ENCODE measurements around the gene PAK6.

The PAK6 gene

DNA sequence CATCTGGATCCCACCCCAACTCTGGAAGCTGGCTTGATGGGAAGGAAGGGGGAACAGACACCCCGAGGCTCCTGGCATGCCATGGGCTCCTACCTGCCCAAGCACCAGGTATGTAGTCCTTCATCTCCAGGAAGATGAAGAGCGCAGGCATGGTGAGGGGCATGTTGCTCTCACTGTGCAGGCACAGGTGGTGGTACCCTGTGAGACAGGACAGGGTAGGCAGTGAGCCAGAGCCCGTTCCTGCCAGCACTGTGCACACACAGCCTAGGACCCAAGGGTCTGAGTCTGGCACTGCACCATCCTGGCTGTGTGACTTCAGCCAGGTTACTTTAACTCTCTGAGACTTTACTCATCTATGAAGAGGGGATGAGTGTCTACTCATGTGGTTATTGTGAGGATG is 53.4 kb downstream of the PAK6 start:
- TF ChIP-seq, protein P1, sequence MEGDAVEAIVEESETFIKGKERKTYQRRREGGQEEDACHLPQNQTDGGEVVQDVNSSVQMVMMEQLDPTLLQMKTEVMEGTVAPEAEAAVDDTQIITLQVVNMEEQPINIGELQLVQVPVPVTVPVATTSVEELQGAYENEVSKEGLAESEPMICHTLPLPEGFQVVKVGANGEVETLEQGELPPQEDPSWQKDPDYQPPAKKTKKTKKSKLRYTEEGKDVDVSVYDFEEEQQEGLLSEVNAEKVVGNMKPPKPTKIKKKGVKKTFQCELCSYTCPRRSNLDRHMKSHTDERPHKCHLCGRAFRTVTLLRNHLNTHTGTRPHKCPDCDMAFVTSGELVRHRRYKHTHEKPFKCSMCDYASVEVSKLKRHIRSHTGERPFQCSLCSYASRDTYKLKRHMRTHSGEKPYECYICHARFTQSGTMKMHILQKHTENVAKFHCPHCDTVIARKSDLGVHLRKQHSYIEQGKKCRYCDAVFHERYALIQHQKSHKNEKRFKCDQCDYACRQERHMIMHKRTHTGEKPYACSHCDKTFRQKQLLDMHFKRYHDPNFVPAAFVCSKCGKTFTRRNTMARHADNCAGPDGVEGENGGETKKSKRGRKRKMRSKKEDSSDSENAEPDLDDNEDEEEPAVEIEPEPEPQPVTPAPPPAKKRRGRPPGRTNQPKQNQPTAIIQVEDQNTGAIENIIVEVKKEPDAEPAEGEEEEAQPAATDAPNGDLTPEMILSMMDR (conservative IDR thresholded peaks at IDR 0.05; ENCODE audit: low read length): no peak
- no peak for DNase-seq (ENCODE audit: low read depth)
- H3K4me3 ChIP-seq (ENCODE audit: low read length): no peak overlapping the region

DNA sequence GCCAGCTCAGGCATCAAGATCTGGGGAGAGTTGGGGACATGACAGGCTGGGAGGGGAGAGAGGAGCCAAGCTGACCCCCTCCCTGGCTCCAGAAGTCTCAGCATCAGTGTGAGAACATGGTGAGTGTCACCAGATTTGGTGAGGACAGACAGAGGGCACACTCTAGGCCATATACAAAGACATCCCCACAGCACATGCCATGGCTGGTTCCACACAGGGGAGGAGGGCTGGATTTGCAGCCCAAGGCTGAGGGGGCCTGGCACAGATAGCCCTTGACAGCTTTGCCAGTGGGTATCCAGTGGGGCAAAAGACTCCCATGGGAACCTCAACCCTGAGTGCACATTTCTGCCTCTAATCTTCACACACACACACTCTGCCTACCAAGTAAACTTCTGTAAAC is 54.1 kb downstream of the PAK6 start:
- TF ChIP-seq, protein P1 (conservative IDR thresholded peaks at IDR 0.05; ENCODE audit: low read length): no peak
- DNase-seq (ENCODE audit: low read depth): no peak
- no peak overlapping the region for H3K4me3 ChIP-seq (ENCODE audit: low read length)

DNA sequence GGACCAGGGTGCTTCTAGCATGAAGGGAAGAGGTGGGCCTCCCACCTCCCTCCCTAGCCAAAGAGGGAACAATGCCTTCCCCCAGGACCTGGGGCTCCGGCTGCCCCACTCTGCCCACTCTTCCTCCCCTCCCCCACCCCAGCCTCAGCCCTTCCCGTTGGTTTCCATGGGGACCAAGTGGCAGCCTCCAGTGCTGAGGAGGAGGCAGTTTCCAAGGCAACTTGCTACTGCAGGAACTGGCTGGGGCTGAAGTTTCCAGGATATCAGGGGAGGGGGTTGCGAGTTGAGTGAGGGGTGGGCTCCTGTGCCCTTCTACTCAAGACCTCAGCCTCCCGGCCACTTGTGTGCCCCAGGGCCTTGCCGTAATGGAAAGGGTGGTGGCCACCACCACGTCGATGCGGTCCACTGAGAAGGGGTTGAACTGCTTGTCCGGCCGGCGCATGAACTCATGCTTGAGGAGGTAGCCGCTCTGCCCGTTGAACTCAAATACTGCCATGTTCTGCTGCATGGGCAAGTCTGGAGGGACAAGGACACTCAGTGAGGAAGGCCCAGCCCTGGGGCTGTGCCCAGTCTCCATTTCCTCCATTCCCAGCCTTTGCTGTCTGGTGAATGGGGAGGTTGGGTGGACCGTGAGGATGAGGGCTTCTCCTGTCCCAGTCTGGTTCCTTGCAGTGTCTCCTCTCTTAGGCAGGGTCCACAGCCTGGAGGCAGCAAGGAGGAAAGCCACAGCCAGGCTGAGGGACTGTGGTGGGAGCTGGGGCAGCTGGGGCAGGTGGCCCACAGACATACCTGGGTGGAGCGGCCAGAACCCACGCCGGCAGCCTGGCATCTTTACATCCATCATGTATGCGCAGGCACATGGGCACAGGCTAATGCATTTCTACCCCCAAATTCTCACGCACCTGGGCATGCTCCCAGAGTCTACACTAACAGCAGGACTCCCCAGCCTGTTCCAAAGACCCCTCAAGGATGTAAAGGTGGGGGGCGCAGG is 55.3 kb downstream of the PAK6 start:
- no peak for DNase-seq (ENCODE audit: low read depth)
- TF ChIP-seq, protein P1 (conservative IDR thresholded peaks at IDR 0.05; ENCODE audit: low read length): no peak
- H3K4me3 ChIP-seq (ENCODE audit: low read length): no peak overlapping the region

DNA sequence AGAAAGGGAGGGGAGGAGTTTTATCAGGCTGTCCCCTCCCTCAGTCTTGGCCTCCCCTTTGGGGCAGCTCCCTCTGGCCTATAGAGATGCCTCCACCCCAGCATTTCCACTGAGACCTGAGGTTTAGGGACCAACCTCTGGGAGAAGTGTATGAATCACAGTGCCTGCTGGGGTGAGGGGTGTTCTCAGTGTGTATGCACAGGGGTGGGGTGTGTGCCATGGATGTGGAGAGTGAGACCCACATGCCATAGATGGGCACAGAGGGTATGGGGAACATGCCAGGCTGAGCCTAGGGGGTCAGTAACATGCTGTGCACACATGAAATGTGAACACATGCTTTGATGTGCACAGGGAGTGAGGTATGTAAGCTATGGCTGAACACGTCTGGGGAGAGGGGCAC is 56.4 kb downstream of the PAK6 start:
- DNase-seq (ENCODE audit: low read depth): no peak
- H3K4me3 ChIP-seq (ENCODE audit: low read length): no peak overlapping the region
- TF ChIP-seq, protein P1 (conservative IDR thresholded peaks at IDR 0.05; ENCODE audit: low read length): no peak

DNA sequence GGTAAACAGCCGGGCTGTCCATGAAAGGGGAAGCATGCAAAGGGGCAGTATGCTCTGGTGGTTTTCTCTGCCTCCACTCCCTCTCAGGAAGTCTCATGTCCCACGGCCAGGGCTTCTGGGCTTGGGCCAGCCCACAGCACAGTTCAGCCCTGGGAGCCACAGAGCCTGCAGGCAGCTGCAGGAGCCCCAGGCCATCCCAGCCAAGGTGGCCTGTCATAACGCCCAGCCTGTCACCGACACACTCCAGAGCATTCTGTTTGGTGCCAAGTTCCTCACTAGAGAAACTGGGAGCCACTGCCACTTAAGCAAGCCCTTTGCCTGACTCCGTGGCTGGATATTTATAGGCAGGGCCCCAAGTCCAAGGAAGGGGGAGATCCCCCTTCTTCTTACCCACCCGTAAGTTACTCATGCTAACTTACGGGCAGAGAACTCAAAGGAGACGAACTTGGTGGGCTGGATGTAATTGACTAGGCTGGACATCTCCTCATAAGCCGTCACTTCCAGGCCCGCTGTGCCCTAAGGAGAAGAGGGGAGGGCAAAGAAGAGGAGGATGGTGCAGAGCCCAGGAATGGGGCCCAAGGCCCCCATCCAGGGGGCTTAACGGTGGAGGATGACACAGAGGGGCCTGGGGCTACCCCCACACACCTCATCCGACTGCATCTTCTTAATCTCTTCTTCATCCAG is 57.2 kb downstream of the PAK6 start:
- H3K4me3 ChIP-seq (ENCODE audit: low read length): no peak overlapping the region
- TF ChIP-seq, protein P1 (conservative IDR thresholded peaks at IDR 0.05; ENCODE audit: low read length): no peak
- DNase-seq (ENCODE audit: low read depth): no peak

DNA sequence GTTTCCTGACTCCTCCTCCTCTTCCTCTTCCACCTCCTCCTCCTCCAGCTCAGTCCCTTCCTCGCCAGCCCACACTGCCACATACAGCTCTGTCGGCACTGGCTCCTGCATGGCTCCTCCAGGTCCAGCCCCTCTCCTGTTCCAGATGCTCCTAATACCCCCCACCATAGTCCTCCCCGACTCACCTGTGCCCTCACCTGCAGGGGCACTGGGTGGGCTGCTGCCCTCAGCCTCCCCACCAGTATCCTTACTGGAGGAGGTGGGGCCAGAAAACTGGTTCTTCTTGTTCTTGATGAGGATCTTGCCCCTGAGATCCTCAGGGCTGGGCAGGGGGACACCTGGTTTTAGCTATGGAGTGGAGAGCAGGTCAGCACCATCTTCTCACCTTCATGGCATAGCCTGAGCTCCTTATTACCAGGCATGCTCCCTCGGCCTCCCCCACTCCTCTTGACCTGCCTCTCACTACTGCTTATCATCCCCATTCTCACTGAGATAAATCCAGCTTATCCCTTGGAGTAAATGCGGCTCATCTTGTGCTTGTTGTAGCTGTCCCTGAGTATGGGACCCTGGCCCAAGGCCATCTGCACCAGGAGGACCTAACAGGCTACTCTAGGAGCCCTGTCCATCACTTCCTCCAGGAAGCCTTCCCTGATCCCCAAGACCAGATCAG is 57.8 kb downstream of the PAK6 start:
- no peak overlapping the region for H3K4me3 ChIP-seq (ENCODE audit: low read length)
- DNase-seq (ENCODE audit: low read depth): no peak
- TF ChIP-seq, protein P1 (conservative IDR thresholded peaks at IDR 0.05; ENCODE audit: low read length): no peak
